NCI-H69 (cell line): ENCODE measurements around the gene AQP9.

Source experiments
- DNase-seq: peaks from one replicate; lab custom pipeline; 2025; lab: John Stamatoyannopoulos, UW

Gene AQP9

GRCh38 chr15:58227706-58228543, 89.7 kb downstream of the AQP9 start:
- DNase-seq = peak; percentile 92

- DNase-seq = peak; percentile 66
Measured at GRCh38 chr15:58228718-58229117, 90.5 kb downstream of the AQP9 start.

- DNase-seq = peak; percentile 82
Measured at GRCh38 chr15:58229297-58229768, 91.2 kb downstream of the AQP9 start.

GRCh38 chr15:58232281-58233065, 94.3 kb downstream of the AQP9 start:
- no peak for DNase-seq

- no peak for DNase-seq
Measured at GRCh38 chr15:58233341-58233740, 95.2 kb downstream of the AQP9 start.
